Coronary artery (tissue), 2 donors: ENCODE measurements around the gene PODXL2.

ENCODE experiments used
- DNase-seq: peaks from one replicate; pipeline ENCODE4 v3.0.0-alpha.2; 2017; ENCODE audit warnings: low spot score
- H3K27ac ChIP-seq, 2 donors: fragments of 200-600 bp; sonication (generic); one replicate each; pipeline ENCODE4 v1.5.1; 2016 to 2019
- H3K4me3 ChIP-seq: fragments of 200-600 bp; sonication (generic); 2 replicates; pipeline ENCODE4 v1.5.1; 2016; ENCODE audit warnings: mild to moderate bottlenecking, moderate library complexity
- TF ChIP-seq, protein P1 (sequence below): fragments of 200-600 bp; sonication (generic); IDR thresholded peaks from one replicate; pipeline ENCODE4 v1.5.1; 2019; ENCODE audit warnings: antibody characterized with exemption

The PODXL2 gene

DNA sequence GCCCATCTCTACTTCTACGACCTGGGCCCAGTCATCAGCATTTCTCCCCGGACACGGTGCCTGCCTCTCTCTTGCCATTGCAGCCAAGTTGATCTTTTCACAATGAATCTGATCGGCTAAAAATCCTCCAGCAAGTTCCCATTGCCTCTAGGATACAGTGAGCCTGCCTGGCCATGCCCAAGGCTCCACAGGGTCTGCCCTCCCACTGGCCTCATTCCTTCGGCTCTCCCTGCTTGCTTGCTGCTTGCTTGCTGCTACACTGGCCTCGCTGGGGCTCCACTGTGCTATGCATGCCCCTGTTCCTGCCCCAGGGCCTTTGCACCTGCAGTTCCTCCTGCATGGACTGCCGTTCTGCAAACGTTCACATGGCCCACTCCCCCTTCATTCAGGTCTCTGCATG is 45.8 kb downstream of the PODXL2 start:
- peak; percentile 67 for DNase-seq
- TF ChIP-seq, protein P1, sequence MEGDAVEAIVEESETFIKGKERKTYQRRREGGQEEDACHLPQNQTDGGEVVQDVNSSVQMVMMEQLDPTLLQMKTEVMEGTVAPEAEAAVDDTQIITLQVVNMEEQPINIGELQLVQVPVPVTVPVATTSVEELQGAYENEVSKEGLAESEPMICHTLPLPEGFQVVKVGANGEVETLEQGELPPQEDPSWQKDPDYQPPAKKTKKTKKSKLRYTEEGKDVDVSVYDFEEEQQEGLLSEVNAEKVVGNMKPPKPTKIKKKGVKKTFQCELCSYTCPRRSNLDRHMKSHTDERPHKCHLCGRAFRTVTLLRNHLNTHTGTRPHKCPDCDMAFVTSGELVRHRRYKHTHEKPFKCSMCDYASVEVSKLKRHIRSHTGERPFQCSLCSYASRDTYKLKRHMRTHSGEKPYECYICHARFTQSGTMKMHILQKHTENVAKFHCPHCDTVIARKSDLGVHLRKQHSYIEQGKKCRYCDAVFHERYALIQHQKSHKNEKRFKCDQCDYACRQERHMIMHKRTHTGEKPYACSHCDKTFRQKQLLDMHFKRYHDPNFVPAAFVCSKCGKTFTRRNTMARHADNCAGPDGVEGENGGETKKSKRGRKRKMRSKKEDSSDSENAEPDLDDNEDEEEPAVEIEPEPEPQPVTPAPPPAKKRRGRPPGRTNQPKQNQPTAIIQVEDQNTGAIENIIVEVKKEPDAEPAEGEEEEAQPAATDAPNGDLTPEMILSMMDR, result no peak
- Histone ChIP-seq H3K27ac (no peak overlapping the region), H3K4me3 (peak overlapping the region; percentile 97)

DNA sequence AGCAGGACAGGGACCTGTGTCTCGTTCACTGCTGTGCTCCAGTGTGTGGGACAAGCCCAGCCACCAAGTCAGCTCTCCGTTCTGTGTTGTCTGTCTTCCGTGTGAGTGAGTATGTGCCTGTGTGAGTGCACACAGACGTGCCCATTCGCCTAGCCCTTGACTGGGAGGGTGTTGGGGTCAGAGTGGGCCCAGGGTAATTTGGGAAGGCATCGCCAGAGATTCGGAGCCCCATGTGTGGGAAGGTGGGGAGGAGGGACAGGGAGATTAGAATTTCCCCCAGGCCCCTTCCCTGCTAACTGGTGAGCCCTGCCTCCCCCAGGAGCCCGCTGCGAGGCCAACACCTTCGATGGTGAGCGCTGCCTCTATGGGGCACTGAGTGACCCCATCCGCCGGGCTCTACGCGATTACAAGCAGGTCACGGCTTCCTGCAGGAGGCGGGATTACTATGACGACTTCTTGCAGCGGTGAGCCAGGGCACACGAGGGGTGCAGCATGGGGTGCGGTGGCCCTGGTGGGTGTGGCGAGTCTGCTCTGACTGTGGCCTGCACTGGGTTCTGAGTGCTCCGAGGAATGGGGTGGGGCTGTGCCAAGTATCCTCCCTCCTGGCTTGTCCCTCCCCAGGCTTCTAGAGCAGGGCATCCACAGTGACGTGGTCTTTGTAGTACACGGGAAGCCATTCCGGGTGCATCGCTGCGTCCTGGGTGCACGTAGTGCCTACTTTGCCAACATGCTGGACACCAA is 46.8 kb downstream of the PODXL2 start:
- H3K4me3 ChIP-seq, result no peak overlapping the region
- peak; percentile 58 for DNase-seq
- H3K27ac ChIP-seq, result no peak overlapping the region
- TF ChIP-seq, protein P1, result no peak

DNA sequence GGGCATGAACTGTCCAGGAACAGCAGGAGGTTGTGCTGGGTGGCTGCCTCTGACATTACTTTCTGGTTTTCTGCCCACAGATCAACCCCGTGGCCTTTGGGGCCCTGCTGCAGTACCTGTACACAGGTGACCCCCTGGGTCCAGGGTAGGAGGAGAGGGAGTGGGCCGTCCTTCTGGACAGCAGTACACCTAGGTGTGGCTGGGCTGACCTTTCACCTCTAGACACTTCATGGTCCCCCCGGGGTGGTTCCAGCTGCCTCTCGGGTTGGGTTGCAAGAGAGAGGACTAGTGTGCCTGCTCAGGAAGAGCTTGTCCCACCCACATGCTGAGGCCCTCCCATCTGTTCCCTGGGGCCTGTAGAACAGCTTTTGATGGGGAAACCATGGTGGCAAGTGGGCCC is 47.5 kb downstream of the PODXL2 start:
- Histone ChIP-seq H3K4me3 (no peak overlapping the region), H3K27ac (no peak overlapping the region)
- TF ChIP-seq, protein P1, result no peak
- DNase-seq, result peak; percentile 50

DNA sequence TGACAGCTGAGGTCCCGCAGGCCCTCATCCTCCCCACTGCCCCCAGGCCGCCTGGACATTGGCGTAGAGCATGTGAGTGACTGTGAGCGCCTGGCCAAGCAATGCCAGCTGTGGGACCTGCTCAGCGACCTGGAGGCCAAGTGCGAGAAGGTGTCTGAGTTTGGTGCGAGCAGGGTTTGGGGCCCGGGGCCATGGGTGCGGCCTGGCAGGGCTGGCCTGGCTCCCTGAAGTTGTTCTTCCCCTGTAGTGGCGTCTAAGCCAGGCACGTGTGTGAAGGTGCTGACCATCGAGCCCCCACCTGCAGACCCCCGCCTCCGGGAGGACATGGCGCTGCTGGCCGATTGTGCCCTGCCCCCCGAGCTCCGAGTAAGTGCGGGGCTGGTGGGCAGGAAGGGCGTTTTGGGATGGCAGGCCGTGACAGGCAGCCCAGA is 48.0 kb downstream of the PODXL2 start:
- peak; percentile 72 for DNase-seq
- TF ChIP-seq, protein P1, result no peak
- no peak overlapping the region for H3K27ac ChIP-seq
- no peak overlapping the region for H3K4me3 ChIP-seq

DNA sequence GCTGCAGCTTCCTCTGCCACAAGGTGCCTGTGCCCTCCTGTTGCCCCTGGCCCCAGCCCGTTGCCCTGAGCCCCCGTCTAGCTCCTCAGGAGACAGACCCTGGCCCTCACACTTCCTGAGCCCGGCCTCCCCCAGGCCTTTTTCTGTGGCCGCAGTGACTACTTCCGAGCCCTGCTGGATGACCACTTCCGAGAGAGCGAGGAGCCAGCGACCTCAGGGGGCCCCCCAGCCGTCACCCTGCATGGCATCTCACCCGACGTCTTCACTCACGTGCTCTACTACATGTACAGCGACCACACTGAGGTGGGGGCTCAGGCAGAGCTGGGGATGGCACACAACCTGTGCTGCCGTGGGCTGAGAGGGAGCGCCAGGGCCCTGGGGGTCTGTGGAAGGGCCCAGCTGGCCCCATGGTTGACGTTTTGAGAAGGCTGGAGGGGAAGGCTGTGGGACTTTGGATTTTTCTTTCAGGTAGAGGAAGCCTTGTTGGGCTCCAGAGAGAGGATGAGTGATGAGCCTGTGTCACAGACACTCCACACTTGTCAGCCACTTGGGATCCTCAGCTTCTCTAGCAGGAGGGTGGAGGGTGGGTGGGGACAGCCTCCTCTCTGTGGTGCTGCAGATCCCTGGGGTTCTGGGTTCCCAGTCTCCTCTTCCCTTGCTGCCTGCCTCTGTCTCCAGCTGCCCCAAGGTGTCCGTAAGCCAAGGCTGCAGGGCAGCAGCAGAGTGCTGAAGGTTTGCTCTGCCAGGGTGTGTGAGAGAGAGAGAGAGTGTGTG is 48.7 kb downstream of the PODXL2 start:
- DNase-seq, result peak; percentile 50
- Histone ChIP-seq H3K4me3 (no peak overlapping the region), H3K27ac (no peak overlapping the region)
- TF ChIP-seq, protein P1, result no peak

DNA sequence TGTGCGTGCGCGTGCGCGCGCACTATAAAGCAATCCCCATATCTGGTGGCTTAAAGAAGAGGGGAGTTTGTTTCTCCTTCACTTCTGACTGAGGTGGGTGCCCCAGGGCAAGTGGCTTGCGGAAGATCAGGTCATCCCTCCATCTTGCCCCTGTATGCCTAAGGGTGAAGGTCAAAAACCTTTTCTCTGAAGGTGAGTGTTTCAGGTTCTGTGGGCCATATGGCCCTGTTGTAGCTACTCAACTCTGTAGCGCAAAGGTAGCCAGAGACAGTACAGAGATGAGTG is 49.3 kb downstream of the PODXL2 start:
- no peak for DNase-seq
- H3K27ac ChIP-seq, result peak overlapping the region in 1 of 2 donors; percentile 17
- TF ChIP-seq, protein P1, result no peak
- H3K4me3 ChIP-seq, result no peak overlapping the region
